A673 (cell line): Measurements from ENCODE around the gene TRABD. TPM values are rescaled to one million over a fixed set of nuclear protein-coding genes. Genes with fewer than 3 reads are reported as not detected.

Experiments used
- BruUV-seq: library from RNA; stranded (reverse); fragments of 400-500 nt; replicated peaks from 2 replicates; lab custom pipeline; 2021; lab: Mats Ljungman, UMichigan
- CTCF ChIA-PET: fragments of 300-600 bp; sonication (Branson Sonifier 250); formaldehyde crosslinking; loops from one replicate; lab custom pipeline; 2022; ENCODE audit warnings: antibody characterized with exemption; lab: Charles Lee
- POLR2A ChIA-PET: fragments of 300-600 bp; sonication (Branson Sonifier 250); formaldehyde crosslinking; loops from one replicate; lab custom pipeline; 2022; ENCODE audit warnings: antibody characterized with exemption; ENCODE audit not compliant: low non-redundant PET; lab: Charles Lee
- DNase-seq: peaks from one replicate; pipeline ENCODE4 v3.0.0-alpha.2; 2015; ENCODE audit warnings: low spot score
- H3K27ac ChIP-seq: fragments of 200-600 bp; sonication (generic); 2 replicates; pipeline ENCODE4 v1.5.1; 2016; ENCODE audit warnings: mixed run types, low read depth, mild to moderate bottlenecking, mixed read lengths, antibody characterized with exemption, low read length; ENCODE audit not compliant: poor library complexity, severe bottlenecking
- H3K27me3 ChIP-seq: fragments of 200-600 bp; sonication (generic); replicated peaks from 2 replicates; pipeline ENCODE4 v1.6.1; 2017; ENCODE audit warnings: mixed run types, low read depth, mild to moderate bottlenecking, mixed read lengths, antibody characterized with exemption, low read length; ENCODE audit not compliant: insufficient read depth, poor library complexity
- H3K36me3 ChIP-seq: fragments of 200-600 bp; sonication (generic); 2 replicates; pipeline ENCODE4 v1.6.1; 2016; ENCODE audit warnings: mixed run types, mild to moderate bottlenecking, mixed read lengths, antibody characterized with exemption, low read length; ENCODE audit not compliant: insufficient read depth, poor library complexity, severe bottlenecking
- H3K4me1 ChIP-seq: fragments of 200-600 bp; sonication (generic); 2 replicates; pipeline ENCODE4 v1.6.1; 2017; ENCODE audit warnings: mixed run types, mild to moderate bottlenecking, mixed read lengths, antibody characterized with exemption, low read length; ENCODE audit not compliant: insufficient read depth, poor library complexity, severe bottlenecking
- H3K4me3 ChIP-seq: fragments of 200-600 bp; sonication (generic); 2 replicates; pipeline ENCODE4 v1.5.1; 2016; ENCODE audit warnings: low read depth, mixed run types, mild to moderate bottlenecking, mixed read lengths, low read length; ENCODE audit not compliant: poor library complexity, severe bottlenecking
- H3K9me3 ChIP-seq: fragments of 200-600 bp; sonication (generic); 2 replicates; pipeline ENCODE4 v1.6.1; 2016; ENCODE audit warnings: mixed run types, low read depth, mild to moderate bottlenecking, mixed read lengths, antibody characterized with exemption, low read length; ENCODE audit not compliant: poor library complexity, severe bottlenecking
- CTCF ChIP-seq: fragments of 300-800, 200-600 bp; sonication (generic); conservative IDR thresholded peaks from 2 replicates; pipeline ENCODE4 v1.5.1; 2017; ENCODE audit warnings: low read depth, mild to moderate bottlenecking, antibody characterized with exemption, low read length, moderate library complexity, mixed read lengths
- EZH2 ChIP-seq: fragments of 200-600 bp; sonication (generic); IDR thresholded peaks from 2 replicates; pipeline ENCODE4 v1.6.1; 2017; ENCODE audit warnings: borderline replicate concordance, low read depth, mild to moderate bottlenecking, mixed read lengths, antibody characterized with exemption, low read length; ENCODE audit not compliant: poor library complexity, severe bottlenecking
- intact Hi-C: fragments of 100-400 bp; cut with micrococcal nuclease; formaldehyde crosslinking; loops from one replicate; pipeline ENCODE4 v1.10.0; 2022; ENCODE audit not compliant: unreplicated experiment
- total RNA-seq: library from RNA; stranded (reverse); gene quantifications from 2 replicates; pipeline ENCODE4 v1.2.3, GENCODE V29; 2021

Gene TRABD
- total RNA-seq, 1 experiment from 2014 or later: 63.9 TPM

- TF ChIP-seq CTCF (no peak), EZH2 (no peak)
- Histone ChIP-seq H3K36me3 (no peaks in the 10 kb centered on the region), H3K27ac (no peak overlapping the region), H3K9me3 (no peaks in the 10 kb centered on the region), H3K4me3 (no peak overlapping the region), H3K4me1 (peaks cover 5% of the 10 kb centered on the region), H3K27me3 (no peaks in the 10 kb centered on the region)
- BruUV-seq: no TSS peak
- DNase-seq: no peak
- ChIA-PET CTCF (no interaction called here), POLR2A (no interaction called here)
- intact Hi-C loops: no loop called here
Observed at GRCh38 chr22:50138041-50138440, 47.7 kb upstream of the TRABD start.

GRCh38 chr22:50138988-50139387 is 46.7 kb upstream of the TRABD start:
- Histone ChIP-seq H3K27me3 (no peaks in the 10 kb centered on the region), H3K36me3 (no peaks in the 10 kb centered on the region), H3K27ac (no peak overlapping the region), H3K4me3 (no peak overlapping the region), H3K4me1 (peaks cover 5% of the 10 kb centered on the region), H3K9me3 (no peaks in the 10 kb centered on the region)
- DNase-seq: no peak
- BruUV-seq: no TSS peak
- no peak for TF ChIP-seq EZH2
- TF ChIP-seq CTCF: no peak
- CTCF ChIA-PET: no interaction called here
- POLR2A ChIA-PET: interaction anchor here (0.7 kb wide), 1 partner anchor 9 kb away, joined by 4 read pairs; no protein-coding TSS in a partner anchor
- intact Hi-C loops: no loop called here

- Histone ChIP-seq H3K36me3 (no peaks in the 10 kb centered on the region), H3K4me3 (no peak overlapping the region), H3K27ac (no peak overlapping the region), H3K4me1 (peaks cover 5% of the 10 kb centered on the region), H3K27me3 (no peaks in the 10 kb centered on the region), H3K9me3 (no peaks in the 10 kb centered on the region)
- CTCF ChIA-PET: no interaction called here
- no TSS peak for BruUV-seq
- no peak for TF ChIP-seq EZH2
- no peak for TF ChIP-seq CTCF
- intact Hi-C loops: no loop called here
- DNase-seq: no peak
- POLR2A ChIA-PET: no interaction called here
Observed at GRCh38 chr22:50139843-50140415, 45.8 kb upstream of the TRABD start.
